ENCODE data around the gene SZRD1.
A peak's percentile ranks its signal among the peaks of the same experiment; 100 is the strongest.

SZRD1 gene

GRCh38 chr1:16387201-16388188 lies 20.5 kb downstream of the SZRD1 start:
- no peak for TF ChIP-seq CTCF (IDR thresholded peaks at IDR 0.05; ENCODE audit: insufficient read depth, low read depth, low read length, missing control alignments)
- H3K4me3 ChIP-seq (ENCODE audit: low read depth, low read length) = peak overlapping the region; percentile 47
- peak; percentile 68 for DNase-seq (ENCODE audit: low read depth)

- TF ChIP-seq CTCF (IDR thresholded peaks at IDR 0.05; ENCODE audit: insufficient read depth, low read depth, low read length, missing control alignments) = no peak
Measured at GRCh38 chr1:16391411-16391810, 24.4 kb downstream of the SZRD1 start.

GRCh38 chr1:16392740-16393569 lies 25.9 kb downstream of the SZRD1 start:
- TF ChIP-seq CTCF (IDR thresholded peaks at IDR 0.05; ENCODE audit: insufficient read depth, low read depth, low read length, missing control alignments) = no peak

More at GRCh38 chr1:16391411-16391810, 24.4 kb downstream of the SZRD1 start:
- no peak overlapping the region for H3K4me3 ChIP-seq (ENCODE audit: low read depth, low read length)
- peak; percentile 22 for DNase-seq (ENCODE audit: low read depth)

GRCh38 chr1:16393570-16394521 lies 26.8 kb downstream of the SZRD1 start:
- H3K4me3 ChIP-seq (ENCODE audit: low read depth, low read length) = no peak overlapping the region
- DNase-seq (ENCODE audit: low read depth) = no peak
- TF ChIP-seq CTCF (IDR thresholded peaks at IDR 0.05; ENCODE audit: insufficient read depth, low read depth, low read length, missing control alignments) = no peak

More at GRCh38 chr1:16392740-16393569, 25.9 kb downstream of the SZRD1 start:
- H3K4me3 ChIP-seq (ENCODE audit: low read depth, low read length) = no peak overlapping the region
- no peak for DNase-seq (ENCODE audit: low read depth)

GRCh38 chr1:16394977-16395376 lies 27.9 kb downstream of the SZRD1 start:
- no peak for TF ChIP-seq CTCF (IDR thresholded peaks at IDR 0.05; ENCODE audit: insufficient read depth, low read depth, low read length, missing control alignments)
- no peak for DNase-seq (ENCODE audit: low read depth)
- no peak overlapping the region for H3K4me3 ChIP-seq (ENCODE audit: low read depth, low read length)

- H3K4me3 ChIP-seq (ENCODE audit: low read depth, low read length) = no peak overlapping the region
- no peak for DNase-seq (ENCODE audit: low read depth)
- TF ChIP-seq CTCF (IDR thresholded peaks at IDR 0.05; ENCODE audit: insufficient read depth, low read depth, low read length, missing control alignments) = no peak
Measured at GRCh38 chr1:16396591-16396990, 29.5 kb downstream of the SZRD1 start.
